HG03060 (cell line): Measurements from ENCODE around the gene TNFSF11.

Experiments
- ATAC-seq: cut with Tn5 transposase; IDR thresholded peaks from one replicate; pipeline ENCODE4 v1.9.1; 2021; ENCODE audit warnings: low read depth, moderate number of reproducible peaks; ENCODE audit not compliant: unreplicated experiment

The TNFSF11 gene

GRCh38 chr13:42607546-42607945 is 33.6 kb downstream of the TNFSF11 start:
- ATAC-seq: no peak

DNA sequence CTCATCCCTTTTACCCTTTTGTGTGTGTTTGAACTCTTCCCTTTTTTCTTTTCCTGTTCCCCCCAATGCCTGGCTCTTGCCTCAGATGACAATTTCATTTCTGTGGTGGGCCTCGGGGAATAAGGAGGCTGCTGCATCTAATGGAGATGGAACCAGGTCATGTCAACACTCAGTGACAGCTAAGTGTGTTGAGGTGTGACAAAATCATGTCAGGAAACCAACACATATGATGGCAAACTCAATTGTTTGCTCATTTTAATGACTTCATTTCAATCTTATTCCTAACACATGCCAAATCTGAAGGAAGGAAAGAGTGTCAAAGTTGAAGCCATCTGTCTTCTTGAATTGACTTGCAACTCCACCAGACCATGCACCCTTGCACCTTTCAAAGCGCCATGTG is 36.7 kb downstream of the TNFSF11 start:
- no peak for ATAC-seq

- no peak for ATAC-seq
Measured at GRCh38 chr13:42611086-42611779, 37.3 kb downstream of the TNFSF11 start.

- no peak for ATAC-seq
Measured at GRCh38 chr13:42612021-42612765, 38.2 kb downstream of the TNFSF11 start.

DNA sequence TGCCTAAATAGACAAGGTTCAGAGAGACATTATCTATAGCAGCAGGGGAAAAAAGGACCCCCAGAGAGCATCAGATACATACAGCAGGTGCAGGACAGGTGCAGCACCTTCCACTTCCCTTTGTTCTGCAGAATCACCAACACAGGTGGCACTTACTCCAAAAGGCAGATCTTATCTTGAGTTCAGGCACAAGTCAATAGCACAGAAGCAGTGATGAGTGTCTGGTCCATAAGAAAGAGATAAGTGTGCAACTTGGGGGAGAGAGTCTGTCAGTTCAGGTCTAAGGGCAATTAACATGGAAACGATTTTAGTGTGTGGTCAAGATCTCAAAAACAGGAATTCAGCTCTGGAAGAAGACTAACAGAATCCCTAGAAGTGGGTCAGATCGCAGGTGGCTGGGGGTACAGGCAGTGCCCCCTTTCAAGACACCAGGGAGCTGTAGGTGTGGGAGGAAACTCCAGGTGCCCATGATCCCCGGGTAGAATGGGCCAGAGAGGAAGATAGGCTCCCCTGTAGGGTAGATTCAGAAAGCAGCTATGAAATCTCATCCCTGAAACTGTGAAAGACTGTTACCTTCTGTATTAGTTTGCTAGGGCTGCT is 40.6 kb downstream of the TNFSF11 start:
- ATAC-seq: no peak

- ATAC-seq: no peak
Measured at GRCh38 chr13:42615691-42616090, 41.7 kb downstream of the TNFSF11 start.

GRCh38 chr13:42617221-42617620 is 43.3 kb downstream of the TNFSF11 start:
- ATAC-seq: no peak

DNA sequence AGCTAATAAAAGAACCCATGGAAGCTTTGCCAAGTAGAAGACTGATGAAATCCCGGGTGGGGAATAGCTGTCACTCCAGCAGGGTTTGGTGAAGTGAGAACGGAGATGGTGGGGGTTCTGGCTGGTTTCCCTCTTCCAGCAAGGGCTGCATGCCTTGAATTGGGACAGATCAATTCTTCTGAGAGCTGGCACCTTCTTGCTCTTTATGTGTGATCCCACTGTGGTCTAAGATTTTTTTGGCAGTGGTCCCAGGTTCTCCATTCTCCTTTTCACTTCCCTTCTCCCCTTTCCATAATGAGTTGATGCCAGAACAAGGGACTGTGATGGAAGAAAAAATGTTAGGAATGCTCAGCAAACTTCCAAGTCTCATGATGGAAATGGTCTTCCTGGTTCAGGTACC is 50.0 kb downstream of the TNFSF11 start:
- ATAC-seq: no peak

- no peak for ATAC-seq
Measured at GRCh38 chr13:42625611-42626010, 51.7 kb downstream of the TNFSF11 start.

GRCh38 chr13:42626176-42626860 is 52.4 kb downstream of the TNFSF11 start:
- no peak for ATAC-seq

GRCh38 chr13:42628666-42629065 is 54.7 kb downstream of the TNFSF11 start:
- ATAC-seq: no peak

- ATAC-seq: no peak
Measured at GRCh38 chr13:42631181-42631580, 57.2 kb downstream of the TNFSF11 start.

GRCh38 chr13:42633495-42633894 is 59.5 kb downstream of the TNFSF11 start:
- no peak for ATAC-seq

- no peak for ATAC-seq
Measured at GRCh38 chr13:42638101-42638500, 64.1 kb downstream of the TNFSF11 start.

GRCh38 chr13:42638886-42639285 is 64.9 kb downstream of the TNFSF11 start:
- ATAC-seq: no peak

GRCh38 chr13:42643076-42643475 is 69.1 kb downstream of the TNFSF11 start:
- no peak for ATAC-seq

GRCh38 chr13:42644841-42645240 is 70.9 kb downstream of the TNFSF11 start:
- no peak for ATAC-seq

GRCh38 chr13:42645717-42646116 is 71.8 kb downstream of the TNFSF11 start:
- no peak for ATAC-seq

DNA sequence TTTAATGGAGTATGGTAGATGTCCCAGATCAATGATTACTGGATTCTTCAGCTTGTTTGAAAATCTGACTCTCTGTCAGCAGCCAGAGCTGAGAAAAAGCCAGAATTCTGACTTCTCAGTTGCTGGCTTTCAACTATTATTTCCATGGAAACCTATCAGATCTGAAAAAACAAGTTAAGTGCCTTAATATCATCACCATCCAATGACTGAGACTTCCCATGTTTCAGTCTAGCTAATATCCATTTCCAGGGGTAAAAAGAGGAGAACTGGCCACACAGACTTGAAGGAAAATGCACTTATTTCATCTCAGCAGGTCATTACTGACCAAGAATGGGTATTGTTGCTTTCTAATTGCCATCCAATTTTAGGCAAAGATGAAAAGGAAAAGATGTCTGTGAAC is 75.2 kb downstream of the TNFSF11 start:
- no peak for ATAC-seq

GRCh38 chr13:42649831-42650230 is 75.9 kb downstream of the TNFSF11 start:
- no peak for ATAC-seq

DNA sequence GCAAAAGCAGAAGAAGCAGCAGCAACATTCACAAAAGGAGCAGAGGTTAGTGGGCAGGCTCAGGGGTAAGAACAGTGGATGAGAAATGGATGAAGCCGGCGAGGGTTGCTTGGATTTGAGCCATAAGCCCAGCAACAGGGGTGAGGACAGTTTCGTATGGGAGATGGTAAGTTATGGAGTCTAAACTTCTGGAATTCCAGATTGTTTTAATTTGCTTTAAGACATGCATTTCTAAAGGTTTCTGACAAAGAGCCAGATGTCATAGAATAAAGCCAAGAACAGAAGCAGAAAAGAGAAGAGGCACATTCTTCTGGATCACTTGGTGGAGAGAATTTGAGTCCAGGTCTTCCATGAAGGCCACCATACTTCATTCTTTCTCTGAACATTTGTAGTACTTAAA is 76.6 kb downstream of the TNFSF11 start:
- no peak for ATAC-seq
